Stimulated activated CD8-positive, alpha-beta memory T cell treated with anti-CD3 and anti-CD28 coated beads, Interleukin-15, amount 100 ng/mL, for 1 hour (primary cell): Measurements from ENCODE around the gene MPZ.
"Not testable (repeated sequence)": the region's sequence is repeated elsewhere in the genome, so short reads cannot be mapped to it uniquely, and the experiment has no call there.

Experiments used
- DNase-seq: peaks from one replicate; pipeline ENCODE4 v3.0.0-alpha.2; 2020; ENCODE audit warnings: low read depth

The MPZ gene

GRCh38 chr1:161299347-161299746 lies 10.4 kb downstream of the MPZ start:
- no peak for DNase-seq

GRCh38 chr1:161298116-161298515 lies 11.7 kb downstream of the MPZ start:
- DNase-seq = no peak

GRCh38 chr1:161297415-161297814 lies 12.4 kb downstream of the MPZ start:
- no peak for DNase-seq

GRCh38 chr1:161290779-161291178 lies 19.0 kb downstream of the MPZ start:
- DNase-seq = no peak

GRCh38 chr1:161287482-161288054 lies 22.2 kb downstream of the MPZ start:
- no peak for DNase-seq

GRCh38 chr1:161285521-161285920 lies 24.2 kb downstream of the MPZ start:
- no peak for DNase-seq

- DNase-seq = no peak
These were observed 24.7 kb downstream of the MPZ start for GRCh38 chr1:161285113-161285512.

GRCh38 chr1:161282991-161283390 lies 26.8 kb downstream of the MPZ start:
- DNase-seq = no peak

GRCh38 chr1:161274874-161275273 lies 34.9 kb downstream of the MPZ start:
- no peak for DNase-seq

- DNase-seq = no peak
These were observed 36.4 kb downstream of the MPZ start for GRCh38 chr1:161273402-161273801.

GRCh38 chr1:161267321-161267720 lies 42.4 kb downstream of the MPZ start:
- DNase-seq = no peak

GRCh38 chr1:161266836-161267235 lies 42.9 kb downstream of the MPZ start:
- no peak for DNase-seq

GRCh38 chr1:161266202-161266601 lies 43.6 kb downstream of the MPZ start:
- no peak for DNase-seq

- no peak for DNase-seq
These were observed 44.5 kb downstream of the MPZ start for GRCh38 chr1:161265305-161265704.

- no peak for DNase-seq
These were observed 48.2 kb downstream of the MPZ start for GRCh38 chr1:161261261-161262235.

GRCh38 chr1:161260376-161261260 lies 49.1 kb downstream of the MPZ start:
- DNase-seq = no peak

- no peak for DNase-seq
These were observed 50.0 kb downstream of the MPZ start for GRCh38 chr1:161259765-161260164.

GRCh38 chr1:161259345-161259702 lies 50.4 kb downstream of the MPZ start:
- no peak for DNase-seq

- no peak for DNase-seq
These were observed 51.1 kb downstream of the MPZ start, which contains the start of gene PCP4L1 for GRCh38 chr1:161258439-161259344. TSS of gene PCP4L1 (plus strand) at chr1:161258745. CDS start at chr1:161258975, 230 bp downstream.

GRCh38 chr1:161257109-161257508 lies 52.7 kb downstream of the MPZ start:
- DNase-seq = not testable (repeated sequence)

GRCh38 chr1:161255955-161256520 lies 53.7 kb downstream of the MPZ start:
- DNase-seq = not testable (repeated sequence)
